ENCODE results near the gene PNPLA3.

DNA sequence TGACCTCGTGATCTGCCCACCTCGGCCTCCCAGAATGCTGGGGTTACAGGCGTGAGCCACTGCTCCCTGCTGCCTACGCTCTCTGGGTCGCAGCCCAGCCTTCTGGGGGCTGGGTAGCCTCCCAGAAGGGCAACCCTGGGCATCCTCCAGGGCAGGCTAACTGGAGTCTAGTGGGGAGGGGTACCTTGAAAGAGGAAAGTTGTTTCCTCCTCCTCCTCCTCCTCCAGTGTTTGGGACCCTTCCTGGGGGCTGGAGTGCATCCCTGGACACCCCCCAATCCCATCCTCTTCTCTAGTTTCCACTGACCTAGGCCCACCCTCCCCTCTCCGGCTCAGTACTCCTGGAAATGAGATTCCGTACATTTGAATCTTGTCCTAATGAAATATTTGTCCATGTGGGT lies 1.3 kb downstream of the PNPLA3 start:
- TF ChIP-seq, protein P1, sequence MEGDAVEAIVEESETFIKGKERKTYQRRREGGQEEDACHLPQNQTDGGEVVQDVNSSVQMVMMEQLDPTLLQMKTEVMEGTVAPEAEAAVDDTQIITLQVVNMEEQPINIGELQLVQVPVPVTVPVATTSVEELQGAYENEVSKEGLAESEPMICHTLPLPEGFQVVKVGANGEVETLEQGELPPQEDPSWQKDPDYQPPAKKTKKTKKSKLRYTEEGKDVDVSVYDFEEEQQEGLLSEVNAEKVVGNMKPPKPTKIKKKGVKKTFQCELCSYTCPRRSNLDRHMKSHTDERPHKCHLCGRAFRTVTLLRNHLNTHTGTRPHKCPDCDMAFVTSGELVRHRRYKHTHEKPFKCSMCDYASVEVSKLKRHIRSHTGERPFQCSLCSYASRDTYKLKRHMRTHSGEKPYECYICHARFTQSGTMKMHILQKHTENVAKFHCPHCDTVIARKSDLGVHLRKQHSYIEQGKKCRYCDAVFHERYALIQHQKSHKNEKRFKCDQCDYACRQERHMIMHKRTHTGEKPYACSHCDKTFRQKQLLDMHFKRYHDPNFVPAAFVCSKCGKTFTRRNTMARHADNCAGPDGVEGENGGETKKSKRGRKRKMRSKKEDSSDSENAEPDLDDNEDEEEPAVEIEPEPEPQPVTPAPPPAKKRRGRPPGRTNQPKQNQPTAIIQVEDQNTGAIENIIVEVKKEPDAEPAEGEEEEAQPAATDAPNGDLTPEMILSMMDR (IDR thresholded peaks at IDR 0.05), result no peak
- no peak for TF ChIP-seq POLR2A (IDR thresholded peaks at IDR 0.05)

Measured in heart left ventricle (tissue), 13 donors.